K562 (cell line): ENCODE data around the gene APC2. TPM values are rescaled to one million over a fixed set of nuclear protein-coding genes. Genes with fewer than 3 reads are reported as not detected.

Experiments used
- BCOR ChIP-seq: fragments of 450-650 bp; IDR thresholded peaks from 2 replicates; pipeline ENCODE4 v1.6.1; 2016
- EHMT2 ChIP-seq: fragments of 450-650 bp; IDR thresholded peaks from 2 replicates; pipeline ENCODE4 v1.6.1; 2018; ENCODE audit warnings: antibody characterized with exemption
- EP300 ChIP-seq: IDR thresholded peaks from 2 replicates; pipeline ENCODE4 v1.6.1; 2012; ENCODE audit warnings: low read length, improper control_type of control experiment
- HEY1 ChIP-seq: fragments of 250-450 bp; sonication (Bioruptor Pico); IDR thresholded peaks from 2 replicates; pipeline ENCODE4 v1.5.0; 2020; ENCODE audit warnings: mild to moderate bottlenecking, moderate library complexity, borderline replicate concordance
- HIVEP1 ChIP-seq: fragments of 250-450 bp; sonication (Bioruptor Pico); IDR thresholded peaks from 2 replicates; pipeline ENCODE4 v1.4.0; 2020; ENCODE audit warnings: mild to moderate bottlenecking
- KLF10 ChIP-seq: fragments of 250-450 bp; sonication (Bioruptor Pico); IDR thresholded peaks from 2 replicates; pipeline ENCODE4 v1.6.1; 2021; ENCODE audit warnings: matching md5 sums
- NCOA2 ChIP-seq, 2 experiments: fragments of 450-650 bp; IDR thresholded peaks; 2 replicates each; pipeline ENCODE4 v1.6.1; 2018; ENCODE audit warnings: mild to moderate bottlenecking in 2 of 2, moderate library complexity in 1 of 2; ENCODE audit not compliant: partially characterized antibody in 2 of 2
- PTTG1 ChIP-seq: fragments of 450-650 bp; IDR thresholded peaks from 2 replicates; pipeline ENCODE4 v1.6.1; 2016; ENCODE audit warnings: low read depth, mild to moderate bottlenecking, missing genetic modification characterization, missing compliant biosample characterization
- SMARCA4 ChIP-seq: fragments of 450-650 bp; IDR thresholded peaks from 2 replicates; pipeline ENCODE4 v1.6.1; 2016
- ZNF589 ChIP-seq: fragments of 200-800 bp; sonication (Bioruptor generic); IDR thresholded peaks from 2 replicates; pipeline ENCODE4 v1.6.1; 2016; ENCODE audit warnings: low read depth, missing genetic modification characterization, missing compliant biosample characterization
- ZNF79 ChIP-seq: fragments of 250-450 bp; sonication (Bioruptor Pico); IDR thresholded peaks from 2 replicates; pipeline ENCODE4 v1.4.0; 2020; ENCODE audit warnings: low read depth, mild to moderate bottlenecking, moderate library complexity
- polyA plus RNA-seq, 8 experiments: library from polyadenylated mRNA; depleted of rRNA in 4 of 8; stranded (reverse) in 5 of 8; unstranded in 3 of 8; fragments of >200 nt; fragmentation: Nextera tagmentation in 2 of 8; fragmentation: Illumina TruSeq in 1 of 8; extraction: Ambion mirVana in 2 of 8; extraction: Trizol in 1 of 8; gene quantifications; 2 replicates each; pipeline versions ENCODE4 v1.2.1 to v1.2.3, GENCODE V29; 2011 to 2014; ENCODE audit warnings: inconsistent platforms in 1 of 8, missing spikeins in 1 of 8
- total RNA-seq, 7 experiments: library from RNA; depleted of rRNA in 6 of 7; stranded (reverse); fragments of >200 nt in 6 of 7; fragmentation: Illumina TruSeq in 2 of 7; extraction: Trizol in 2 of 7; gene quantifications; 2 replicates each; pipeline versions ENCODE4 v1.2.1 to v1.2.3, GENCODE V29; 2011 to 2021; ENCODE audit warnings: low replicate concordance in 1 of 7
- TF ChIP-seq, protein P1 (sequence below), 2 experiments: fragments of 150-350 bp in 1 of 2; IDR thresholded peaks; 2 replicates each; pipeline ENCODE4 v1.6.1; 2012 to 2016; ENCODE audit warnings: low read depth in 2 of 2, low read length in 2 of 2, mild to moderate bottlenecking in 1 of 2, moderate library complexity in 1 of 2
- TF ChIP-seq, protein P2 (sequence below): fragments of 250-450 bp; sonication (Bioruptor Pico); IDR thresholded peaks from 2 replicates; pipeline ENCODE4 v1.5.0; 2022; ENCODE audit warnings: mild to moderate bottlenecking
- TF ChIP-seq, protein P3 (sequence below), 2 experiments: fragments of 450-650 bp; IDR thresholded peaks; 2 replicates each; pipeline ENCODE4 v1.6.1; 2018; ENCODE audit warnings: mild to moderate bottlenecking in 2 of 2, low read depth in 1 of 2; ENCODE audit not compliant: partially characterized antibody in 2 of 2
- TF ChIP-seq, protein P4 (sequence below): fragments of 250-450 bp; sonication (Bioruptor Pico); IDR thresholded peaks from 2 replicates; pipeline ENCODE4 v1.8.0; 2022; ENCODE audit warnings: inconsistent platforms
- TF ChIP-seq, protein P5 (sequence below): sonication (generic); formaldehyde crosslinking; IDR thresholded peaks from 2 replicates; pipeline ENCODE4 v1.8.1; 2023; ENCODE audit warnings: mild to moderate bottlenecking, missing genetic modification reagents

The APC2 gene
- total and polyA plus RNA-seq, 9 of the 15 experiments (the other 6 are each of a cell fraction or from before 2014, with no cell fraction given) = 0.01 to 0.40 (median 0.05) TPM; not detected in 3

DNA sequence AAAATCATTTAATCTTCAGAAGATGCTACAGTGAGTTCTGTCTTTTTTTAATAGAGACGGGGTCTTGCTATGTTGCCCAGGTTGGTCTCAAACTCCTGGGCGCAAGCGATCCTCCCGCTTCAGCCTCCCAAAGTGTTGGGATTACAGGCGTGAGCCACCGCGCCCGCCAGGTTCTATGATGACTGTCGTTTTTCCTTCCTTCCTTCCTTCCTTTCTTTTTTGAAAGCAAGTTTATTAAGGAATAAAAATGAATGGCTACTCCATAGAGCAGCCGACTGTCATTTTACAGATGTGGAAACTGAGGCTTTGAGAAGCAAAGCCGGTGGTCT is 48.1 kb upstream of the APC2 start (continued):
- TF ChIP-seq SMARCA4 = no peak
- peak; percentile 85 for TF ChIP-seq BCOR
- no peak for TF ChIP-seq ZNF79
- TF ChIP-seq, protein P1, sequence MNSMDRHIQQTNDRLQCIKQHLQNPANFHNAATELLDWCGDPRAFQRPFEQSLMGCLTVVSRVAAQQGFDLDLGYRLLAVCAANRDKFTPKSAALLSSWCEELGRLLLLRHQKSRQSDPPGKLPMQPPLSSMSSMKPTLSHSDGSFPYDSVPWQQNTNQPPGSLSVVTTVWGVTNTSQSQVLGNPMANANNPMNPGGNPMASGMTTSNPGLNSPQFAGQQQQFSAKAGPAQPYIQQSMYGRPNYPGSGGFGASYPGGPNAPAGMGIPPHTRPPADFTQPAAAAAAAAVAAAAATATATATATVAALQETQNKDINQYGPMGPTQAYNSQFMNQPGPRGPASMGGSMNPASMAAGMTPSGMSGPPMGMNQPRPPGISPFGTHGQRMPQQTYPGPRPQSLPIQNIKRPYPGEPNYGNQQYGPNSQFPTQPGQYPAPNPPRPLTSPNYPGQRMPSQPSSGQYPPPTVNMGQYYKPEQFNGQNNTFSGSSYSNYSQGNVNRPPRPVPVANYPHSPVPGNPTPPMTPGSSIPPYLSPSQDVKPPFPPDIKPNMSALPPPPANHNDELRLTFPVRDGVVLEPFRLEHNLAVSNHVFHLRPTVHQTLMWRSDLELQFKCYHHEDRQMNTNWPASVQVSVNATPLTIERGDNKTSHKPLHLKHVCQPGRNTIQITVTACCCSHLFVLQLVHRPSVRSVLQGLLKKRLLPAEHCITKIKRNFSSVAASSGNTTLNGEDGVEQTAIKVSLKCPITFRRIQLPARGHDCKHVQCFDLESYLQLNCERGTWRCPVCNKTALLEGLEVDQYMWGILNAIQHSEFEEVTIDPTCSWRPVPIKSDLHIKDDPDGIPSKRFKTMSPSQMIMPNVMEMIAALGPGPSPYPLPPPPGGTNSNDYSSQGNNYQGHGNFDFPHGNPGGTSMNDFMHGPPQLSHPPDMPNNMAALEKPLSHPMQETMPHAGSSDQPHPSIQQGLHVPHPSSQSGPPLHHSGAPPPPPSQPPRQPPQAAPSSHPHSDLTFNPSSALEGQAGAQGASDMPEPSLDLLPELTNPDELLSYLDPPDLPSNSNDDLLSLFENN (IDR thresholded peaks at IDR 0.05; ENCODE audit: low read depth in 2 of 2, low read length in 2 of 2) = no peak
- TF ChIP-seq, protein P2, sequence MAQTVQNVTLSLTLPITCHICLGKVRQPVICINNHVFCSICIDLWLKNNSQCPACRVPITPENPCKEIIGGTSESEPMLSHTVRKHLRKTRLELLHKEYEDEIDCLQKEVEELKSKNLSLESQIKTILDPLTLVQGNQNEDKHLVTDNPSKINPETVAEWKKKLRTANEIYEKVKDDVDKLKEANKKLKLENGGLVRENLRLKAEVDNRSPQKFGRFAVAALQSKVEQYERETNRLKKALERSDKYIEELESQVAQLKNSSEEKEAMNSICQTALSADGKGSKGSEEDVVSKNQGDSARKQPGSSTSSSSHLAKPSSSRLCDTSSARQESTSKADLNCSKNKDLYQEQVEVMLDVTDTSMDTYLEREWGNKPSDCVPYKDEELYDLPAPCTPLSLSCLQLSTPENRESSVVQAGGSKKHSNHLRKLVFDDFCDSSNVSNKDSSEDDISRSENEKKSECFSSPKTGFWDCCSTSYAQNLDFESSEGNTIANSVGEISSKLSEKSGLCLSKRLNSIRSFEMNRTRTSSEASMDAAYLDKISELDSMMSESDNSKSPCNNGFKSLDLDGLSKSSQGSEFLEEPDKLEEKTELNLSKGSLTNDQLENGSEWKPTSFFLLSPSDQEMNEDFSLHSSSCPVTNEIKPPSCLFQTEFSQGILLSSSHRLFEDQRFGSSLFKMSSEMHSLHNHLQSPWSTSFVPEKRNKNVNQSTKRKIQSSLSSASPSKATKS = no peak
- TF ChIP-seq EP300 = no peak
- TF ChIP-seq, protein P3, sequence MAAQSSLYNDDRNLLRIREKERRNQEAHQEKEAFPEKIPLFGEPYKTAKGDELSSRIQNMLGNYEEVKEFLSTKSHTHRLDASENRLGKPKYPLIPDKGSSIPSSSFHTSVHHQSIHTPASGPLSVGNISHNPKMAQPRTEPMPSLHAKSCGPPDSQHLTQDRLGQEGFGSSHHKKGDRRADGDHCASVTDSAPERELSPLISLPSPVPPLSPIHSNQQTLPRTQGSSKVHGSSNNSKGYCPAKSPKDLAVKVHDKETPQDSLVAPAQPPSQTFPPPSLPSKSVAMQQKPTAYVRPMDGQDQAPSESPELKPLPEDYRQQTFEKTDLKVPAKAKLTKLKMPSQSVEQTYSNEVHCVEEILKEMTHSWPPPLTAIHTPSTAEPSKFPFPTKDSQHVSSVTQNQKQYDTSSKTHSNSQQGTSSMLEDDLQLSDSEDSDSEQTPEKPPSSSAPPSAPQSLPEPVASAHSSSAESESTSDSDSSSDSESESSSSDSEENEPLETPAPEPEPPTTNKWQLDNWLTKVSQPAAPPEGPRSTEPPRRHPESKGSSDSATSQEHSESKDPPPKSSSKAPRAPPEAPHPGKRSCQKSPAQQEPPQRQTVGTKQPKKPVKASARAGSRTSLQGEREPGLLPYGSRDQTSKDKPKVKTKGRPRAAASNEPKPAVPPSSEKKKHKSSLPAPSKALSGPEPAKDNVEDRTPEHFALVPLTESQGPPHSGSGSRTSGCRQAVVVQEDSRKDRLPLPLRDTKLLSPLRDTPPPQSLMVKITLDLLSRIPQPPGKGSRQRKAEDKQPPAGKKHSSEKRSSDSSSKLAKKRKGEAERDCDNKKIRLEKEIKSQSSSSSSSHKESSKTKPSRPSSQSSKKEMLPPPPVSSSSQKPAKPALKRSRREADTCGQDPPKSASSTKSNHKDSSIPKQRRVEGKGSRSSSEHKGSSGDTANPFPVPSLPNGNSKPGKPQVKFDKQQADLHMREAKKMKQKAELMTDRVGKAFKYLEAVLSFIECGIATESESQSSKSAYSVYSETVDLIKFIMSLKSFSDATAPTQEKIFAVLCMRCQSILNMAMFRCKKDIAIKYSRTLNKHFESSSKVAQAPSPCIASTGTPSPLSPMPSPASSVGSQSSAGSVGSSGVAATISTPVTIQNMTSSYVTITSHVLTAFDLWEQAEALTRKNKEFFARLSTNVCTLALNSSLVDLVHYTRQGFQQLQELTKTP (IDR thresholded peaks at IDR 0.05; ENCODE audit: low read depth in 1 of 2, partially characterized antibody in 2 of 2) = no peak
- TF ChIP-seq HEY1 (CRISPR knock-in tag) = no peak
- no peak for TF ChIP-seq ZNF589
- TF ChIP-seq, protein P4, sequence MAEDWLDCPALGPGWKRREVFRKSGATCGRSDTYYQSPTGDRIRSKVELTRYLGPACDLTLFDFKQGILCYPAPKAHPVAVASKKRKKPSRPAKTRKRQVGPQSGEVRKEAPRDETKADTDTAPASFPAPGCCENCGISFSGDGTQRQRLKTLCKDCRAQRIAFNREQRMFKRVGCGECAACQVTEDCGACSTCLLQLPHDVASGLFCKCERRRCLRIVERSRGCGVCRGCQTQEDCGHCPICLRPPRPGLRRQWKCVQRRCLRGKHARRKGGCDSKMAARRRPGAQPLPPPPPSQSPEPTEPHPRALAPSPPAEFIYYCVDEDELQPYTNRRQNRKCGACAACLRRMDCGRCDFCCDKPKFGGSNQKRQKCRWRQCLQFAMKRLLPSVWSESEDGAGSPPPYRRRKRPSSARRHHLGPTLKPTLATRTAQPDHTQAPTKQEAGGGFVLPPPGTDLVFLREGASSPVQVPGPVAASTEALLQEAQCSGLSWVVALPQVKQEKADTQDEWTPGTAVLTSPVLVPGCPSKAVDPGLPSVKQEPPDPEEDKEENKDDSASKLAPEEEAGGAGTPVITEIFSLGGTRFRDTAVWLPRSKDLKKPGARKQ = peak; percentile 86
- no peak for TF ChIP-seq KLF10
- no peak for TF ChIP-seq HIVEP1 (CRISPR knock-in tag)
- TF ChIP-seq NCOA2 (IDR thresholded peaks at IDR 0.05; ENCODE audit: partially characterized antibody in 2 of 2) = no peak
- TF ChIP-seq PTTG1 (tag) = no peak
- TF ChIP-seq, protein P5, sequence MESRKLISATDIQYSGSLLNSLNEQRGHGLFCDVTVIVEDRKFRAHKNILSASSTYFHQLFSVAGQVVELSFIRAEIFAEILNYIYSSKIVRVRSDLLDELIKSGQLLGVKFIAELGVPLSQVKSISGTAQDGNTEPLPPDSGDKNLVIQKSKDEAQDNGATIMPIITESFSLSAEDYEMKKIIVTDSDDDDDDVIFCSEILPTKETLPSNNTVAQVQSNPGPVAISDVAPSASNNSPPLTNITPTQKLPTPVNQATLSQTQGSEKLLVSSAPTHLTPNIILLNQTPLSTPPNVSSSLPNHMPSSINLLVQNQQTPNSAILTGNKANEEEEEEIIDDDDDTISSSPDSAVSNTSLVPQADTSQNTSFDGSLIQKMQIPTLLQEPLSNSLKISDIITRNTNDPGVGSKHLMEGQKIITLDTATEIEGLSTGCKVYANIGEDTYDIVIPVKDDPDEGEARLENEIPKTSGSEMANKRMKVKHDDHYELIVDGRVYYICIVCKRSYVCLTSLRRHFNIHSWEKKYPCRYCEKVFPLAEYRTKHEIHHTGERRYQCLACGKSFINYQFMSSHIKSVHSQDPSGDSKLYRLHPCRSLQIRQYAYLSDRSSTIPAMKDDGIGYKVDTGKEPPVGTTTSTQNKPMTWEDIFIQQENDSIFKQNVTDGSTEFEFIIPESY (CRISPR knock-in tag) = peak; percentile 98
- TF ChIP-seq EHMT2 = no peak
